Kidney epithelial cell (primary cell): ENCODE data around the gene GTF2IRD1. TPM values are rescaled to one million over a fixed set of nuclear protein-coding genes. Genes with fewer than 3 reads are reported as not detected.
"Not testable (repeated sequence)": the region's sequence is repeated elsewhere in the genome, so short reads cannot be mapped to it uniquely, and the experiment has no call there.

Source experiments
- DNase-seq: peaks from one replicate; pipeline ENCODE4 v3.0.0-alpha.2; 2010; ENCODE audit warnings: low read depth
- H3K27me3 ChIP-seq: 2 replicates; pipeline ENCODE4 v1.6.0; 2011; ENCODE audit warnings: low read length; ENCODE audit not compliant: control insufficient read depth, insufficient read depth
- H3K36me3 ChIP-seq: 2 replicates; pipeline ENCODE4 v1.5.1; 2011; ENCODE audit warnings: low read length; ENCODE audit not compliant: control insufficient read depth, insufficient read depth
- H3K4me3 ChIP-seq: 2 replicates; pipeline ENCODE4 v1.5.1; 2011; ENCODE audit warnings: low read depth, mild to moderate bottlenecking, control low read depth, low read length
- total RNA-seq: library from RNA; depleted of rRNA; stranded (reverse); fragments of >200 nt; gene quantifications from 2 replicates; pipeline ENCODE4 v1.2.3, GENCODE V29; 2015
- TF ChIP-seq, protein P1 (sequence below): IDR thresholded peaks from 2 replicates; pipeline ENCODE4 v1.5.1; 2011; ENCODE audit warnings: mild to moderate bottlenecking, moderate library complexity, low read length, control low read depth, inconsistent platforms; ENCODE audit not compliant: insufficient read depth, poor library complexity, severe bottlenecking

The GTF2IRD1 gene
- total RNA-seq, 1 donor from 2014 or later = 36.8 TPM

DNA sequence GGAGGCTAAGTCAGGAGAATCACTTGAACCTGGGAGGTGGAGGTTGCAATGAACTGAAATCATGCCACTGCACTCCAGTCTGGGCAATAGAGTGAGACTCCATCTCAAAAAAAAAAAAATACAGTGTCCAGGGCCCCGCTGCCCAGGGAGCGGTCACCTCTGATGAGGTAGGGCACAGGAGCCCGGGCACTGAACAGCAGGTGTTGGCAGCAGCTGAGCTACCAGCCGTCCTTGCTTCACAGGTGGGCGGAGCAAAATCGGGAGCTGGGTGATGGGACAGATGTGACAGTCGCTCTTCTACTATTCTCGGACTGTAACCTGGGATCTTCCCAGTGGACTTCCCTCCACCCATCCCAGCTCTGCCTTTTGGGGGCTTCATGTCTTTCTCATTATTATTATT, 49.4 kb downstream of the GTF2IRD1 start:
- no peak for DNase-seq
- H3K36me3 ChIP-seq = peaks cover 2% of the 10 kb centered on the region
- no peak overlapping the region for H3K4me3 ChIP-seq
- TF ChIP-seq, protein P1, sequence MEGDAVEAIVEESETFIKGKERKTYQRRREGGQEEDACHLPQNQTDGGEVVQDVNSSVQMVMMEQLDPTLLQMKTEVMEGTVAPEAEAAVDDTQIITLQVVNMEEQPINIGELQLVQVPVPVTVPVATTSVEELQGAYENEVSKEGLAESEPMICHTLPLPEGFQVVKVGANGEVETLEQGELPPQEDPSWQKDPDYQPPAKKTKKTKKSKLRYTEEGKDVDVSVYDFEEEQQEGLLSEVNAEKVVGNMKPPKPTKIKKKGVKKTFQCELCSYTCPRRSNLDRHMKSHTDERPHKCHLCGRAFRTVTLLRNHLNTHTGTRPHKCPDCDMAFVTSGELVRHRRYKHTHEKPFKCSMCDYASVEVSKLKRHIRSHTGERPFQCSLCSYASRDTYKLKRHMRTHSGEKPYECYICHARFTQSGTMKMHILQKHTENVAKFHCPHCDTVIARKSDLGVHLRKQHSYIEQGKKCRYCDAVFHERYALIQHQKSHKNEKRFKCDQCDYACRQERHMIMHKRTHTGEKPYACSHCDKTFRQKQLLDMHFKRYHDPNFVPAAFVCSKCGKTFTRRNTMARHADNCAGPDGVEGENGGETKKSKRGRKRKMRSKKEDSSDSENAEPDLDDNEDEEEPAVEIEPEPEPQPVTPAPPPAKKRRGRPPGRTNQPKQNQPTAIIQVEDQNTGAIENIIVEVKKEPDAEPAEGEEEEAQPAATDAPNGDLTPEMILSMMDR = no peak
- H3K27me3 ChIP-seq = no peaks in the 10 kb centered on the region

DNA sequence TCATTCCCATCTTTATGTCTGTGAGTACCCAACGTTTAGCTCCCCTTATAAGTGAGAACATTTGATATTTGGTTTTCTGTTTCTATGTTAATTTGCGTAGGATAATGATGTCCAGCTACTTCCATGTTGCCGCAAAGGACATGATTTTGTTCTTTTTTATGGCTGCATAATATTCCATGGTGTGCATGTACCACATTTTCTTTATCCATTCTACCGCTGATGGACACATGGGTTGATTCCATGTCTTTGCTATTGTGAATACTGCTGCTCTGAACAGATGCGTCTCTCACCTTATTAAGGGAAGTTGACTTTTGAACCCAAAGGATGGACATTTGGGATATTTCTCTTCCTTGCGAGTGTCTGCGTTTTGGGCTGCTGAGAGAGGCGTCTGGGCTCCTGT, 50.2 kb downstream of the GTF2IRD1 start:
- no peak for DNase-seq
- Histone ChIP-seq H3K36me3 (peaks cover 2% of the 10 kb centered on the region), H3K4me3 (no peak overlapping the region), H3K27me3 (no peaks in the 10 kb centered on the region)
- TF ChIP-seq, protein P1 = no peak

DNA sequence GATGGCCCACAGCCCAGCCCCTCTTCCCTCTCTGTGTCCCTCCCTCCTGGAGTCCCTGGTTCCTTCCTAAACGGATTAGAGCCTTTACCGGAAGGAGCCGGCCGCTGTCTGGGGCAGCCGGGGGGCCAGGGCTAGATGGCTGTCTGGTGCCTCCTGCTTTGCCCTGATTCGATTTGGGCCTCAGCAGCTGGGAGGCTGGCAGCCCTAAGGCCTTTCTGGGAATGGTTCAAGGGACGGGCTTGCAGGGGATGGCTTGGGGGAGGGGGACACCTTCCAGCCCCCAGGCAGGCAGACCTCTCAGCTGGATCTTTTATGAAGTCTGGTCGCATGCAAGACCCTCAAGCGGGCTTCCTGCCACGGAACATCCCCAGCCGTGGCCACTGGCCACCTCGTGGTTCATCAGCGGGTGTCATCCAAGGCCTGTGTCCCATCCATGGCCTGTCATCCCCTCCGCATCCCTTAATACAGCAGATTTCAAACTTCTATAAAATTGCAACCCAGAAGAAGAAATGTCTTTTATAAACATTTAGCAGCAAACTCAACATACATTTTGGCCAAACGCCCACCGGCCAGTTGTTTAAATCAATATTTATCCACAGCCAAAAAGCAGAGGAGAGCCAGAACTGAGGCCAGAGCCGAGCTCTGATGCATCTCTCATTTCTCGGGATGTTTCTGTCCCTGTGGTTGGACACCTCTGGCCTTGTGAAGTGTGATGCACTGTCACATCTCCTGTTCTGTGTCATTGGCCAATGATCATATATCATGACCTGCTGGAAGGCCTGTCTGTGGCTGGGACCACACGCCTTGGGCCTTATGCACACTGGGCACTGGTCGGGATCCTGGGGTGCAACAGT, 52.0 kb downstream of the GTF2IRD1 start:
- DNase-seq = no peak
- TF ChIP-seq, protein P1 = no peak
- Histone ChIP-seq H3K4me3 (no peak overlapping the region), H3K27me3 (no peaks in the 10 kb centered on the region), H3K36me3 (peaks cover 4% of the 10 kb centered on the region)

DNA sequence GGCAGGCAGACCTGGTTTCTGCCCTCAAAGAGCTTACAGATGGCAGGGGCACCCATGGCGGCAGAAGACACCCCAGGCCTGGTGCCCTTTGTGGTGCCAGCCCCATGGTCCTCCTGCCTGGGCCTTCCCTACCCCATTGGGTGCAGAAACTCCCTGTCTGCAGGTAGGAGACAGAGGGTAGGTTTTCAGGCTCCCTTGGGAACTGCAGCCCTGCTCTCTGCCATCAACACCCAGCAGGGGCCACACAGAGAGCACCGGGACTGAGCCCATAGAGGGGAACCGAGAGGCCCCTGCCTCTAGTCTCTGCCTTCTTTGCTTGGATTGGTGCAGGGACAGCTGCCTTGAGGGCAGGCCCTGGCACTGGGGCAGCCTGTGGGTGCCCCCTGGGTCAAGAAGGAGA, 52.6 kb downstream of the GTF2IRD1 start:
- Histone ChIP-seq H3K27me3 (no peaks in the 10 kb centered on the region), H3K4me3 (no peak overlapping the region), H3K36me3 (peaks cover 4% of the 10 kb centered on the region)
- no peak for DNase-seq
- TF ChIP-seq, protein P1 = no peak

DNA sequence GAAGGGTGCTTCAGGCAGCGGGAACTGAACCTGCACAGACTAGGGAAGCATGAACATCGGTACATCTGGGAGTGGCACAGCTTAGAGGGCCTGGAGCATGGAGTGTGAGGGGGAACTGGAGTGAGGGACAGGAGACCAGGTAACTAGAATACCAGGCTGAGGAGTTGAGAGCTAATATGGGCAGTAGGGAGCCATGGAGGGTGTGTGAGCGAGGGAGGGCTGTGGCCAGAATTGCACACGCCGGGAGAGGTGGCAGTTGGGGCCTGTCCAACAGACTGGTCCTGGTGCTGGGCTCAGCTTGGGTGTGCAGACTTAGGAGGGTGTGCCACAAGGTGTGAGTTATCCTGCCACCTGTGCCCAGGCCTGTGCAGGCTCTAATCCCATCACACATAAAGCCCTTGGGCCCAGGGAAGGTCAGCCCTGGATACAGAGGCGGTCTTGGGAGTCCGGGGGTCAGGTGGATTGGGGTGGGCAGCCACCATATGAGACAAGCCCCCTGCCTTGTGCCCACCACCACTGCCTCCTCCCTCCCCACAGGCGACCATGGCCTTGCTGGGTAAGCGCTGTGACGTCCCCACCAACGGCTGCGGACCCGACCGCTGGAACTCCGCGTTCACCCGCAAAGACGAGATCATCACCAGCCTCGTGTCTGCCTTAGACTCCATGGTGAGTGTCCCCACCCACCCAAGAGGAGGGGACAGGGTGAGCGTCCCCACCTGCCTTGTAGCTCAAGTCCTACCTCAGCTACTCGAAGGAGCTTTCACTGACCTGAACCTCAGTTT, 54.0 kb downstream of the GTF2IRD1 start:
- Histone ChIP-seq H3K36me3 (peaks cover 4% of the 10 kb centered on the region), H3K27me3 (no peaks in the 10 kb centered on the region), H3K4me3 (no peak overlapping the region)
- TF ChIP-seq, protein P1 = no peak
- DNase-seq = no peak

- H3K27me3 ChIP-seq, H3K36me3 ChIP-seq, H3K4me3 ChIP-seq, DNase-seq: not testable (repeated sequence)
Measured at GRCh38 chr7:74509453-74509852, 55.7 kb downstream of the GTF2IRD1 start.
